Activated CD4-positive, alpha-beta T cell treated with anti-CD3 and anti-CD28 coated beads for 4 hours (primary cell): Measurements from ENCODE around the gene VAC14.

Experiments used
- DNase-seq, 2 donors: peaks; one replicate each; pipeline ENCODE4 v3.0.0-alpha.2; 2020

VAC14 gene

GRCh38 chr16:70703041-70703834 is 97.7 kb downstream of the VAC14 start:
- no peak for DNase-seq

DNA sequence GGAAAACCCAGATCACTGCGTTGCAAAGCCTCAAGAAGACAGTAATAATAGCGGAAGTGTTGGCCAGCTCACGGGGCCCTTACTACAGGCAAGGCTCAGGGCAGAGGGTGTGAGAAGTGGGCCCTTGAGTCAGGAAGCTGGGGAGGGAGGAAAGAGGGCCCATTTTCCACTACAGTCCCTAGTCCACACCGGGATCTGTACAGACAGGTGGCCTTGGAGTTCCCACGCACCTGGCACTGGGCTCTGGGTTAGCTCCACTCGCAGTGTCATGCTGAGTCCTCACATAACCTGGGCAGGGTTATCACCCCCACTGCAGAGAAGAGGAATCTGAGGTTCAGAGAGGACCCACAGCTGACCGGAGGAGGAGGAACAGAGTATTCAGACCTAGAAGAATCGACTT is 98.3 kb downstream of the VAC14 start:
- no peak for DNase-seq

DNA sequence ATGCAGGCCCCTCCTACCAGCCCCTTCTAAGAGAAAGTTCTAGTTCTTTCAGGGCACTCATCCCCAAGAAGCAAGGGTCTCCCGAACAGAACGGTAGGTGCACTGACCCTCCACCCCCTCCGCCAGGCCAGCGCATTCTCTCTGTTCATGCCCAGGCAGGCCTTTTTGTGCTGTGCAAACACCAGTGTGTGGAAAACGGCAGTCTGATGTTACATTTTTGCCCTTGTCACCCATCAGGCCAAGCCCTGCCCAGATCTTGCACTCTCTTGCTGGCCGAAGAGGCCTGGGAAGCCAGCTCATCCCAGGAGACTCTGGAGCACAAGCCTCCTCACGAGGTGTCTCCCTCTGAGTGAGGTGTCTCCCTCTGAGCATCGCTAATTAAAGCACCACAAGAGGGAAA is 99.0 kb downstream of the VAC14 start:
- DNase-seq = no peak

GRCh38 chr16:70701596-70701995 is 99.4 kb downstream of the VAC14 start:
- DNase-seq = no peak

GRCh38 chr16:70701036-70701435 is 99.9 kb downstream of the VAC14 start:
- no peak for DNase-seq

DNA sequence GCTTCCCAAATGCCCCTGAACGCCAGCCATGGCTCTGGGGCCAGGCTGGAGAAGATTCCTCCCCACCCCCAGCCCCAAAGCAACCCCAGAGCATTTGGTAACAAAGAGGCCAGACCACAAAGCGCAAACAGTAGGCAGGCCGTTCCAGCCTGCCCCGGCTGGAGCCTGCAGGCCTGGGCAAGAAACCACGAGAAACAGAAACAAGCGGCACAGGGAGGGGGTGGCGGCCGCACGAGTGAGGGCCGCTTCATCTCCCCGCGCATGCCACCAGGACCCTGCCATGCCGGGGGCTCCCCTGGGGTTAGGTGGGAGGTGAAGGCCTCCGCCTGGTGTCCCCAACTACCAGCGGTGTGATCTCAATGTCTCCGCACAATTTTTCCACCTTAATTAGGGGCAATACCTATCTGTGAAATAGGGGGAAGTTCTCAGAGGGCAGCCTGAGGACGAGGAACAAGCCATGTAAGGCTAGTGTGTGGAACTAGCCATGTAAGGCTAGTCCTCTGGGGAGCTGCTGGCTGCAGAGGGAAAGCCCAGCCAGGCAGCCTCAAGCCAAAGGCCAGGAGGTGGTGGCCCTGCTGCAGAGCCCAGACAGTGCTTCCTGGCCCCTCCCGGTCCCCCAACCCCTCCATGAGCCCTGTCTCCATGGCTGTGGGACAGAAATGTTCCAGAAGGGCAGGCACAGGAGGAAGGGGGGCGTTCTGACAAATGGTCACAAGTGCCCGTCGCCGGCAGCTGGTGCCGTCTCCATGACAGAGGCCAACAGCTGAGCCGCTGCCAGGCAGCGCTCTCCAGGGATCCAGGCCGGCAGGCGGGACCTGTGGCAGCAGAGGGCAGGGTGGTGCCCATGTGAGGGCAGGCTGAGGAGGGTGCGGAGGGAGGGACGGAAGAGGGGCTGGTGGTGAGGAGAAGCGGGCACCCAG is 100.6 kb downstream of the VAC14 start:
- DNase-seq = no peak

DNA sequence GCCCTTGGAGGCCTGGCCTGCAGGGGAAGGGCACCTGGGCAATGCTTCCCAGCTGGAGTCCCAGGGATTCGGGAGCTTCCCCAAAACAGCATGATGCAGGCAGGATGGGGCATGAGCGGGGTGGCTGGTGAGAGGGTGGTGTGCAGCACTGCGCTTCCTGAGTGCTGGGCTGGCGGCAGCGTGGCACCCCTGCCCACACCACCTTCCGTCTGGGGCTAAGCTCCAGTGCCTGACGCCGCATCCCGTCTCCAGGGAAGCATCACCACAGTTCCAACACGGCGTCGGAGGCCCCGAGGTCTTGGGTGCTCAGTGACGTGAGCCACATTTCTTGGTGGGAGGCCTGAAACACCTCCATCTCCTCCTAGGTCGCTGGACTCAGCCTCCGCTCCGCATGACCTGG is 101.3 kb downstream of the VAC14 start:
- DNase-seq = no peak

DNA sequence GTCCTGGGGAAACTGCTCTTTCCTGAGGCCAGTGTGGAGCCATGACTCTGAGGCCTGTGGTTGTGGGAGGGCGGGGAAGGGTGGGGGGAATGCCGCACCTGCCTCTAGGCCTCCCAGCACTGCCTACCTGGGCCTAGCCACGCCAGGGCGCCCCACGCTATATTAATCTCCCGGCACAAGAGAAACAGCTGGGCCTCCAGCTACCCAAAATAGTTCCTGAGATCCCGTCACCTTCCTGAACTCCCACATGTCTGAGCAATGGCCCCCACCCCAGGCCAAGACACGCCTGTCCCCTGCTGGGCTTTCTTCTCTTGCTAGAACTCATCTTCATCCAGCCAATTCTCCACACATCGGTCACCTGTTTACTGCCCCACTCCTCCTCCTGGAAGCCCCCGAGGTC is 102.1 kb downstream of the VAC14 start:
- no peak for DNase-seq

- DNase-seq = no peak
Observed at GRCh38 chr16:70697594-70698170, 103.3 kb downstream of the VAC14 start.

DNA sequence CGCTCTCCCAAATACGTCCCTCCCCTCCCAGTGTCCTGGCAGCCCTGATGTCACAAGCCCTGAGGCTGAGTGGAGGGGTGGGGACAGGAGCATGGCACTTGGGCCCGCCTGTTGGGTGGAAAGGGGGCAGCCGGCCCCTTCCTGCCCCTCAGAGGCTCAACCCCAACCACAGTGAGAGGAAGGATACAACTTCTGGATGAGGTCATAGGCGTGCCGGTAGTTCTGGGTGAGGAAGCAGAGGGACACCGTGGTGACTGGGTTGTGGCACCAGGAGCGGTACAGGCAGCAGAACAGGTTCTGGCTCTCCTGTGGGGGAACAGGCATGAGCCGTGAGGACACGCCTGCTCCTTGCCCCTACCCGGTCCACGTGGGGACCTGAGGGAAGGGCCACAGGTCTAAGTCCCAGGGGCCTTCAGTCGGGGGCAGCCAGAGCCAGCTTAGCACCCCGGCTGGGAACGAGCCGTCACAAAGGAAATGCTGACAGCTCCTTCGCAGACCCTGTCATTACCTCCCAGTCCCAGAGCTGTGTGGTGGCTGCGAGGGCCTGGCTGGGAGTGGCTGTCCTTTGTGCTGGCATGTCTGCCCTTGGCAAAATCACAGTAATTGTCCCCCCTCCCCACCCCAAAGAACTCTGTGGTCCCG is 103.9 kb downstream of the VAC14 start:
- no peak for DNase-seq

DNA sequence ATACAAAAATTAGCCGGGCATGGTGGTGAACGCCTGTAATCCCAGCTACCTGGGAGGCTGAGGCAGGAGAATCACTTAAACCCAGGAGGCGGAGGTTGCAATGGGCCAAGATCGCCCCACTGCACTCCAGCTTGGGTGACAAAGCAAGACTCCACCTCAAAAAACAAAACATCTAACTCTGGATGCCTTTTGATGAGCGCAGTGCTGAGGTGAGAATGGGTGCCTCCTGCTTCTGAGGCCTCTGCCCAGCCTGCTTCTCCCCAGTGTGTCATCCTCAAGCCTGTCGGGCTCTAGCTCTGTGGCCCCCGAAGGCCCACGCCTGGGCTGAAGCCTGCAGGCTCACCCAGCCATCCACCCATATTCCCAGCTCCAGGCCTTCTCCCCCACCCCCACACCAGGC is 104.6 kb downstream of the VAC14 start:
- no peak for DNase-seq

DNA sequence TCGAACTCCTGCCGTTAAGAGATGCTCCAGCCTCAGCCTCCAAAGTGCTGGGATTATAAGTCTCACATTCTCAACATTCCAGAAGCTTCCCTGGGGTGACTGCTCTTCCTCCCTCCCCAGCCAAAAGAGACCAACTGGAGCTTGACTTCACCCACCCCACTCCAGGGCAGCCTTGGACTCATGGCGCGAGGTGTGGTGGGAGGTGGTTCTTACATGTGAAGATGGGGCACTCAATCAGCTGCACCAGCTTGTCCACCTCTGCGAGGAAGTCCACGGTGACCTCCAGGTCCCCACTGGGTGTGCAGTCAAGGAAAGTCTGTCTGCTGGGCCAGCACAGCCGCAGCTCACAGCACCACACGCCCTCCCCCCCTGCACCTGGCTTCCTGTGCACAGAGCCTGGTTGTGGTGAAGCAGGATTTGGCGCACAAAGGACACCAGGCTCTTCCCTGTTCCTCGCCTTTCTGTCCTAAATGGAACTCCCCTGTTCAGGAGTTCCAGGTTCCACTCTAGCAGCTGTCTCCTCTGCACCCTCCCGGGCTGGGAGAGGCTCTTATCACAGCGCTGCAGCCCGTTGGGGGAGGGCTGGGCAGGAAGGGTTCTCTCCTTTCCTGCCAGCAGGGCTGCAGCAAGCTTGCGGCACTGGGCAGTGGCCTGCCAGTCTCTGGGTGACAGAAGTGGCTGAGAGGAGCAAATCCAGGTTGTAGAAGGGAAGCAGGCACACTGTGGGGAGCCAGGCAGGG is 105.5 kb downstream of the VAC14 start:
- no peak for DNase-seq

- no peak for DNase-seq
Observed at GRCh38 chr16:70694868-70695218, 106.1 kb downstream of the VAC14 start.

- DNase-seq = no peak
Observed at GRCh38 chr16:70694088-70694867, 106.7 kb downstream of the VAC14 start.

- DNase-seq = no peak
Observed at GRCh38 chr16:70692873-70693671, 107.9 kb downstream of the VAC14 start.

- DNase-seq = no peak
Observed at GRCh38 chr16:70692130-70692872, 108.7 kb downstream of the VAC14 start.

DNA sequence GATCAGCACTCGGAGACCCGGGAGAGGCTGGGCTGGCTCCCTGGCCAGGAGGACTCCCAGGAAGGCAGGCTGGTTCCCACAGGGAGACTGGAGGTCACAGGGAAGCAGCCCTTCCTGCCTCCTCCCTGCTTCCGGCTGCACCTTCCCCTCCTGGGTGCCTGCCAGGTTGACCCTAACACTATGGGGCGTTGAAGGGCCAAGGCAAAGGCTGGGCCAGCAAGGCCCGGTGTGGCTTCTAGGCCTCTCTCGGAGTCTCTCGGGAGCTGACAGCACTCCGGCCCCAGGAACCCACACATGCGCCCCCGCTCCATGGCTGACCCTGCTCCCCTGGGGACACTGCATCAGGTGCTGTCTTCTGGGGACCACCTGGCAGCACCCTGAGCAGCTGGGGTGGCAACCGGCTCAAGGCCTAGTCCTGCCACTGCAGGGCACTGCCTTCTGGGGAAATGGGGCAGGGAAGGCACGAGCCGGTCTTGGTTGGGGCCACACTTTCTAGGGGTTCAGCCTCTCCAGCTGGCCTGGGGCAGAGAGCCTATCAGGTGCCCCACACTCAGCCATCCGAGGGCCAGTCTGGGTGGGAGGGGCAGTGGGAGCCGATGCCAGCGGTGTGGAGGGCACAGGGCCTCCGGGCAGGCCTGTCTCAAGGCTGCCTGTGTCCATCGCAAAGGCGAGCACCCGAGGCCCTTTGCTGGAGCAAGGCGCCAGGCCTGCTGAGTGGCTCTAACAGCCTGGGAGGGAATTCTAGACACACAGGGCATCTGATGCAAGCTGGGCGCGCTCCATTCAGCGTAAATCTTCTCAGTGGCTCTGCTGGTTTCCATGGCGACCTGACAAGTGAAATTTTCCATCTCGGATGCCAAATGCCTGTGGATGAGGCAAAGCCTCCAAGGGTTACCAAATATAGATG is 109.5 kb downstream of the VAC14 start:
- no peak for DNase-seq

DNA sequence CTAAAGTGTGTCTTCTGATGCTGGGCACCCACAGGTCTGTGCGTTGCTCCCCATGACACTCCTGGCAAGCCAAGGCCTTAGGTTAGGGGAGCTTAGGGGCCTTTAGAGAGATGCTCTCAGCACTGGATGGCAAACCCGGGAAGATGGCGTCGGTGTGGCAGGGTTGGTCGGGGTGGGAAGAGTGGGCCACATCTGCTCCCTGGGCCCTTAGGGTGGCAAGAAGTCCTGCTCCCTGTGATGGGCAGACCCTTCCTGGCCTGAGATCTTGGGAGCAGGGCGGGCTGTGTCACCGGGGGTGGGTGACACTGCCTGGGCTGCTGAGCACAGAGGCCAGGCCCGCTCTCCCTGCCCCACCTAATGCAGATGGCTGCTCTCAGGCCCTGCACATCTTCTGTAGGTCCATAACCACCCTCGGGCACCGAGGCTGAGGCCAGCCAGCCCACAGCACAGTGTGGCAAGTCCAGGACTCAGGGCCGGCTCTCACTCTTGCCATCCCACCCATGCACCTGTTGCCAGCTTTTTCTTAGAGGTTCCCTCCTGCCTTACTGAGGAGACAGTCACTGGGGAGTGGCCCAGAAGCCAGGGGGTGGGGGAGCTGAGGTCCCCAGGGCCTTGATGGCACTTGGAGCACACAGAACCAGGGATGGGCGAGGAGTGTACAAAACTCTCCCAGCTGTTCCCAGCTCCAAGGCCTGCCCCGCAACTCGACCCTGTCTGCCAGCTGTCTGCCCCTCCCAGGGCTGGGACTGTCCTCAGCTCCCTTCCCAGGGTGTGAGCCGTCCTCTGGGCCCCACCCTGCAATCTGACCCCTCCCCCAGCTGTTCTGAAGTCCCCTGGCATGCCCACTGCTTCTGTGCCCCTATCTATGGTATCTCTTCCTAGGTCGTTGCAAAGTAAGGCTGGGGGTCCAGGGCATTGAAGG is 110.7 kb downstream of the VAC14 start:
- no peak for DNase-seq
